ENCODE results near the gene MTLN. TPM values are rescaled to one million over a fixed set of nuclear protein-coding genes. Genes with fewer than 3 reads are reported as not detected.

MTLN gene
- total RNA-seq, 2 experiments from 2014 or later: 110 TPM

DNA sequence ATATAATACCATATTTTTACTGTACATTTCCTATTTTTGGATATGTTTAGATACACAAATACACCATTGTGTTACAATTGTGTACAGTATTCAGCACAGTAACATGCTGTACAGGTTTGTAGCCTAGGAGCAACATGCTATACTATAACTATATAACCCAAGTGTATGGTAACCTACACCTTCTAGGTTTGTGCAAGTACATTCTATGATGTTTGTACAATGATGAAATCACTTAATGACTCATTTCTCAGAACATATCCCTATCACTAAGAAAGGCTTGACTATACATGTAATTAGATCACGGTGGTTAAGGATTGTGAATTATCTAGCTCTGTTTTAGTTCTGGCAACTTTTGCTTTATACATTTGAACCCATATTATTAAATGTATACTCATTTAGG is 38.8 kb downstream of the MTLN start:
- intact Hi-C loops (cut with micrococcal nuclease): no loop called here
- H3K27me3 Mint-ChIP-seq (ENCODE audit: low read depth): no peaks in the 10 kb centered on the region
- no peaks in the 10 kb centered on the region for H3K9me3 Mint-ChIP-seq
- no peak overlapping the region for H3K27ac Mint-ChIP-seq
- no peaks in the 10 kb centered on the region for H3K36me3 Mint-ChIP-seq (ENCODE audit: low read depth)
- CTCF ChIA-PET: no interaction called here
- peaks cover 4% of the 10 kb centered on the region for H3K4me1 Mint-ChIP-seq (ENCODE audit: low read depth)
- DNase-seq: no peak
- no peak overlapping the region for H3K4me3 Mint-ChIP-seq

DNA sequence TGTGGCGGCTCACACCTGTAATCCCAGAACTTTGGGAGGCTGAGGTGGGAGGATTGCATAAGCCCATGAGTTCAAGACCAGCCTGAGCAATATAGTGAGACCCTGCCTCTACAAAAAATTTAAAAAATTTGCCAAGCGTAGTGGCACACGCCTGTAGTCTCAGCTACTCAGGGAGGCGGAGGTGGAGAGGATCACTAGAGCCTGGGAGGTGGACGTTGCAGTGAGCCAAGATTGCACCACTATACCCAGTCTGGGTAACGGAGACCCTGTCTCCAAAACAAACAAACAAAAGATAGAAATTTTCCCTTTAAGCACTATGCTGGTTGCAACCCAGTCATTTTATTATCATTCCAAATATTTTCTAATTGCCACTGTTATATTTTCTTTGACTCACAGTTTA is 39.8 kb downstream of the MTLN start:
- intact Hi-C loops (cut with micrococcal nuclease): no loop called here
- Mint-ChIP-seq H3K4me3 (no peak overlapping the region), H3K36me3 (ENCODE audit: low read depth) (no peaks in the 10 kb centered on the region), H3K27ac (no peak overlapping the region), H3K27me3 (ENCODE audit: low read depth) (no peaks in the 10 kb centered on the region), H3K9me3 (no peaks in the 10 kb centered on the region), H3K4me1 (ENCODE audit: low read depth) (peaks cover 4% of the 10 kb centered on the region)
- DNase-seq: no peak
- CTCF ChIA-PET: no interaction called here

DNA sequence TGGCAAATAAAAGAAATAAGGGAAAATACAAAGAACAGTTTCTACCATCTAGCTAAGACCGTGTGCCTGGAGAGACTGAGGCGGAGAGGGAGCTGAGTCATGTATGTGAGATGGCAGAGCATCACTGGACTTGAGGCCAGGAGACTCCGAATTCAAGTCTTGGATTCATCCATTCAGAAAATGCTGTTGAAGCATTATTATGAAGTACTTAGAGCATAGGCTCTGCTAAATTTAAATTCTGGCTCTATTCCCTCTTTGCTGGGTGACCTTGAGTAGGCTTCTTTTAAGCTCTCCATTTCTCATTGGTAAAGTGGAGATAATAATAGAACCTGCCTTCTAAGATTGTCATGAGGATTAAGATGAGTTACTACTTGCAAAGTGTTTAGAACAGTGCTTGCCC is 42.2 kb downstream of the MTLN start:
- Mint-ChIP-seq H3K27me3 (ENCODE audit: low read depth) (peaks cover 4% of the 10 kb centered on the region), H3K4me3 (no peak overlapping the region), H3K27ac (no peak overlapping the region), H3K9me3 (no peaks in the 10 kb centered on the region), H3K4me1 (ENCODE audit: low read depth) (peaks cover 4% of the 10 kb centered on the region), H3K36me3 (ENCODE audit: low read depth) (no peaks in the 10 kb centered on the region)
- intact Hi-C loops (cut with micrococcal nuclease): no loop called here
- CTCF ChIA-PET: interaction anchor here (0.6 to 2.4 kb wide), 3 partner anchors 13 to 20 kb away, joined by 3 to 8 read pairs (median 3); no protein-coding TSS in a partner anchor
- DNase-seq: no peak

GRCh38 chr2:110167326-110168000 is 44.9 kb downstream of the MTLN start:
- CTCF ChIA-PET: interaction anchor here (3.3 kb wide), 1 partner anchor 10 kb away, joined by 15 read pairs; no protein-coding TSS in a partner anchor
- H3K9me3 Mint-ChIP-seq: no peaks in the 10 kb centered on the region

GRCh38 chr2:110166266-110166665 is 46.1 kb downstream of the MTLN start:
- CTCF ChIA-PET: interaction anchor here (3.3 kb wide), 1 partner anchor 9 kb away, joined by 15 read pairs; no protein-coding TSS in a partner anchor
- no peaks in the 10 kb centered on the region for H3K9me3 Mint-ChIP-seq
- intact Hi-C loops (cut with micrococcal nuclease): no loop called here
- no peaks in the 10 kb centered on the region for H3K36me3 Mint-ChIP-seq (ENCODE audit: low read depth)
- H3K27ac Mint-ChIP-seq: no peak overlapping the region
- peaks cover 4% of the 10 kb centered on the region for H3K4me1 Mint-ChIP-seq (ENCODE audit: low read depth)
- DNase-seq: no peak
- H3K4me3 Mint-ChIP-seq: no peak overlapping the region
- peaks cover 10% of the 10 kb centered on the region for H3K27me3 Mint-ChIP-seq (ENCODE audit: low read depth)

More at GRCh38 chr2:110167326-110168000, 44.9 kb downstream of the MTLN start:
- H3K4me3 Mint-ChIP-seq: no peak overlapping the region
- H3K27ac Mint-ChIP-seq: no peak overlapping the region
- no peak for DNase-seq
- intact Hi-C loops (cut with micrococcal nuclease): no loop called here
- peaks cover 4% of the 10 kb centered on the region for H3K4me1 Mint-ChIP-seq (ENCODE audit: low read depth)
- H3K36me3 Mint-ChIP-seq (ENCODE audit: low read depth): no peaks in the 10 kb centered on the region
- peaks cover 10% of the 10 kb centered on the region for H3K27me3 Mint-ChIP-seq (ENCODE audit: low read depth)

Other genes starting within 250 kb of the MTLN start
- under 1 TPM; 0.17 to 0.38 TPM for gene MALL, start 96.7 kb downstream of the MTLN start, total RNA-seq
- gene NPHP1, start 7.5 kb downstream of the MTLN start, total RNA-seq: 1 to 10 TPM; 1.1 to 1.3 TPM